ENCODE measurements around the gene ADGRV1.
"Not testable (repeated sequence)": the region's sequence is repeated elsewhere in the genome, so short reads cannot be mapped to it uniquely, and the experiment has no call there.

The ADGRV1 gene

GRCh38 chr5:90682278-90682677, 123.7 kb downstream of the ADGRV1 start:
- no peaks in the 10 kb centered on the region for H3K36me3 Mint-ChIP-seq (ENCODE audit: insufficient read depth)
- H3K27ac Mint-ChIP-seq (ENCODE audit: low read depth): no peak overlapping the region
- H3K4me3 Mint-ChIP-seq: no peak overlapping the region
- no peak for ATAC-seq (replicated peaks; ENCODE audit: extremely low read depth, poor library complexity, severe bottlenecking)
- H3K9me3 Mint-ChIP-seq: no peaks in the 10 kb centered on the region
- no peak for DNase-seq (ENCODE audit: low spot score in 2 of 2)
- no peaks in the 10 kb centered on the region for H3K4me1 Mint-ChIP-seq
- H3K27me3 Mint-ChIP-seq: no peaks in the 10 kb centered on the region

GRCh38 chr5:90685425-90686022, 126.9 kb downstream of the ADGRV1 start:
- Mint-ChIP-seq H3K9me3 (no peaks in the 10 kb centered on the region), H3K4me3 (no peak overlapping the region), H3K36me3 (ENCODE audit: insufficient read depth) (no peaks in the 10 kb centered on the region), H3K27ac (ENCODE audit: low read depth) (no peak overlapping the region), H3K27me3 (no peaks in the 10 kb centered on the region), H3K4me1 (no peaks in the 10 kb centered on the region)
- no peak for DNase-seq (ENCODE audit: low spot score in 2 of 2)
- no peak for ATAC-seq (replicated peaks; ENCODE audit: extremely low read depth, poor library complexity, severe bottlenecking)

DNA sequence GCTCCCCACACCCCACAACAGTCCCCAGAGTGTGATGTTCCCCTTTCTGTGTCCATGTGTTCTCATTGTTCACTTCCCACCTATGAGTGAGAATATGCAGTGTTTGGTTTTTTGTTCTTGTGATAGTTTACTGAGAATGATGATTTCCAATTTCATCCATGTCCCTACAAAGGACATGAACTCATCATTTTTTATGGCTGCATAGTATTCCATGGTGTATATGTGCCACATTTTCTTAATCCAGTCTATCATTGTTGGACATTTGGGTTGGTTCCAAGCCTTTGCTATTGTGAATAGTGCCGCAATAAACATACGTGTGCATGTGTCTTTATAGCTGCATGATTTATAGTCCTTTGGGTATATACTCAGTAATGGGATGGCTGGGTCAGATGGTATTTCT, 127.8 kb downstream of the ADGRV1 start:
- not testable (repeated sequence) for ATAC-seq (replicated peaks; ENCODE audit: extremely low read depth, poor library complexity, severe bottlenecking); H3K9me3 Mint-ChIP-seq; H3K4me3 Mint-ChIP-seq; H3K27me3 Mint-ChIP-seq; H3K27ac Mint-ChIP-seq (ENCODE audit: low read depth); H3K4me1 Mint-ChIP-seq; DNase-seq (ENCODE audit: low spot score in 2 of 2); H3K36me3 Mint-ChIP-seq (ENCODE audit: insufficient read depth)

- H3K27me3 Mint-ChIP-seq; ATAC-seq (replicated peaks; ENCODE audit: extremely low read depth, poor library complexity, severe bottlenecking); H3K4me3 Mint-ChIP-seq; H3K27ac Mint-ChIP-seq (ENCODE audit: low read depth); H3K36me3 Mint-ChIP-seq (ENCODE audit: insufficient read depth); DNase-seq (ENCODE audit: low spot score in 2 of 2); H3K9me3 Mint-ChIP-seq; H3K4me1 Mint-ChIP-seq: not testable (repeated sequence)
Observed at GRCh38 chr5:90687458-90687857, 128.9 kb downstream of the ADGRV1 start.

DNA sequence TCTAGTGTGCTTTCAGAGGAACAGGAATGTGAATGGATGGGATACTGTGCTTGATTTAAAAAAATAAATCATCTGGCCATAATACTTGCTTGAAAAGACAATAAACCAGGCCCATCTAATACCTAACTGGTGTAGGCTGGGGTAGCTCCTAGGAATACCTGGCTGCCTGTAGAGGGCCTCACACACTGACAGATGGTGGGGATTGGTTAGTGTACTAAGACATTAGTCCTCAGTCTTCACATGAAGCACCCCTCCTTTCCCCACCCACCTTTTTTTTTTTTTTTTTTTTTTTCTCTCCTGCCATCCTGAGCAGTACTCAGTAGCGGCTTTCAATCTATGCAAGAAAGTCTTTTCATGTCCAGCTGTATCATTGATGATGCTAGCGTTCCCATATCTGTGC, 130.5 kb downstream of the ADGRV1 start:
- no peak overlapping the region for H3K27ac Mint-ChIP-seq (ENCODE audit: low read depth)
- no peaks in the 10 kb centered on the region for H3K36me3 Mint-ChIP-seq (ENCODE audit: insufficient read depth)
- H3K9me3 Mint-ChIP-seq: no peaks in the 10 kb centered on the region
- DNase-seq (ENCODE audit: low spot score in 2 of 2): no peak
- no peaks in the 10 kb centered on the region for H3K4me1 Mint-ChIP-seq
- H3K4me3 Mint-ChIP-seq: no peak overlapping the region
- no peak for ATAC-seq (replicated peaks; ENCODE audit: extremely low read depth, poor library complexity, severe bottlenecking)
- no peaks in the 10 kb centered on the region for H3K27me3 Mint-ChIP-seq

DNA sequence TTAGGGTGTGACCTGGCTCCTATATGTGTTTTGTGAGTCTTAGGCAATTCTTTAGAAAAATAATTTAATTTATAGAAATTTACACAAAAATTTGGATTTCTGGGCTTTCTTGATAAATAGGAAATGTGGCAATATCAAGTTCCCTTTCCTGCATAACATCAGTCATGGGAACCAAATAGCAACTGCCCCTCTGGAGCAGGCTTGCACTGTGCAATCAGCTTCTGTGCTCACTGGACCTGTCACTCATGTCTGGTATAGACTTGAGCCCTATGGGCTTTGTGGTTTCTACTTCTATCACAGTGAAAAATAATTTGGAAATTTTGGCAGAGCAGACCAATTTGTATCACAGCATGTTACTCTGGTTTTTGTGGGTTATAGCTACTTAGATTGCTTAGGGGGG, 131.7 kb downstream of the ADGRV1 start:
- ATAC-seq (replicated peaks; ENCODE audit: extremely low read depth, poor library complexity, severe bottlenecking): no peak
- Mint-ChIP-seq H3K9me3 (no peaks in the 10 kb centered on the region), H3K4me3 (no peak overlapping the region), H3K27ac (ENCODE audit: low read depth) (no peak overlapping the region), H3K36me3 (ENCODE audit: insufficient read depth) (no peaks in the 10 kb centered on the region), H3K27me3 (no peaks in the 10 kb centered on the region), H3K4me1 (no peaks in the 10 kb centered on the region)
- no peak for DNase-seq (ENCODE audit: low spot score in 2 of 2)

DNA sequence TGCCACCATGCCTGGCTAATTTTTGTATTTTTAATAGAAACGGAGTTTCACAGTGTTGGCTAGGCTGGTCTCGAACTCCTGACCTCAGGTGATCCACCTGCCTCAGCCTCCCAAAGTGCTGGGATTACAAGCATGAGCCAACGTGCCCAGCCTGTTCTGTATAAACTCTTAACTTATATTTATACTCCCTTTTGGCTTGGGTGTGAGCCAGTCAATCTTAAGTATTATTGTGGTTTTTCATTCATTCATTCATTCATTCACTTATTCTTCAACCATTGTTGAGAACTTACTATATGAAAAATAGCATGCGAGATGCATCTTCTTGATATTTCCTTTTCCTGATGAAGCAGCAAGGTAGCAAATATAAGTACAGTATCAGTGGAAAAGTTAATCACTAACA, 132.9 kb downstream of the ADGRV1 start:
- no peak for ATAC-seq (replicated peaks; ENCODE audit: extremely low read depth, poor library complexity, severe bottlenecking)

GRCh38 chr5:90696153-90696552, 137.6 kb downstream of the ADGRV1 start:
- H3K36me3 Mint-ChIP-seq (ENCODE audit: insufficient read depth): peaks cover 1% of the 10 kb centered on the region
- H3K27me3 Mint-ChIP-seq: no peaks in the 10 kb centered on the region
- H3K4me3 Mint-ChIP-seq: no peak overlapping the region
- H3K9me3 Mint-ChIP-seq: no peaks in the 10 kb centered on the region
- ATAC-seq (replicated peaks; ENCODE audit: extremely low read depth, poor library complexity, severe bottlenecking) (no peak), DNase-seq (ENCODE audit: low spot score in 2 of 2) (no peak)
- no peak overlapping the region for H3K27ac Mint-ChIP-seq (ENCODE audit: low read depth)
- no peaks in the 10 kb centered on the region for H3K4me1 Mint-ChIP-seq

More for the DNA sequence above, 132.9 kb downstream of the ADGRV1 start:
- Mint-ChIP-seq H3K9me3 (no peaks in the 10 kb centered on the region), H3K4me3 (no peak overlapping the region), H3K27ac (ENCODE audit: low read depth) (no peak overlapping the region), H3K4me1 (no peaks in the 10 kb centered on the region), H3K36me3 (ENCODE audit: insufficient read depth) (no peaks in the 10 kb centered on the region), H3K27me3 (no peaks in the 10 kb centered on the region)
- DNase-seq (ENCODE audit: low spot score in 2 of 2): no peak

DNA sequence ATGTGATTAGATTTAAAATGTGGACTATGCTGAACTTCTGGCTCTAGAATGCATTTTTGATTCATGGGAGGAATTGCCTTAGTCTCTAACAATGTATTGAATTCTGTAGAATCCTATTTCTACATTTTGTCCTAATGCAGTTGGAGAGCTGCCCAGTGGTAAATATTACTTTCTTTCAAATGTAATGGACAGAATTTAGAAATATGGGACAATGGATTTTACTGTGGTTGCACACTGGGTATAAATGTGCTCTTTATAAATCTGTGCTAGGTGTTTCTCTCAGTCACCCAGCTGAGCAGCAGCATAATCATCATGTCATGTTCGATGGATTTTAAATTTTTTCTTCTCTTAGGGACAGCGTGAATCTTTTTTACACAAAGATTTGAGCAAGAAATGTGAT, 141.7 kb downstream of the ADGRV1 start:
- ATAC-seq (replicated peaks; ENCODE audit: extremely low read depth, poor library complexity, severe bottlenecking): no peak
- peaks cover 1% of the 10 kb centered on the region for H3K36me3 Mint-ChIP-seq (ENCODE audit: insufficient read depth)

GRCh38 chr5:90703932-90704331, 145.3 kb downstream of the ADGRV1 start:
- Mint-ChIP-seq H3K27me3 (peaks cover 12% of the 10 kb centered on the region), H3K27ac (ENCODE audit: low read depth) (no peak overlapping the region)

More for the DNA sequence above, 141.7 kb downstream of the ADGRV1 start:
- no peak for DNase-seq (ENCODE audit: low spot score in 2 of 2)
- no peaks in the 10 kb centered on the region for H3K4me1 Mint-ChIP-seq
- no peak overlapping the region for H3K27ac Mint-ChIP-seq (ENCODE audit: low read depth)
- H3K27me3 Mint-ChIP-seq: no peaks in the 10 kb centered on the region
- H3K4me3 Mint-ChIP-seq: no peak overlapping the region
- no peaks in the 10 kb centered on the region for H3K9me3 Mint-ChIP-seq

DNA sequence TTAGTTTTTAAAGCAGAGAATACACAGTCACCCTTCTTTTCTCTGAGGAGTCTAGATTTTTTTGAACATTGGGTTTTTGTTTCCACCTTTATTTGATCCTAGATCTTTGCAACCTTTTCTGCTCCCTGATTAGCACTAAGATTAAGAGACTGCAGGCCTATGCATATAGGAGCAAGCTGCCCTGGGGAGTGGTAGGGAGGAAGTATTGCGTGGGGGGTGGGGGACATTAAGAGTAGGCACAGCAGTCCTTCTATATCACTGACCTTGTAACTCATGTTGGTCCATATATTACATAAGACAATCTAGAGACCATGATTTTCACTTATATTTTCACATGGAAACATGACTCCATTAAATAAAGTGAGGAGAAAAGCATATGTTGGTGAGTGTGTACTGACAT, 149.1 kb downstream of the ADGRV1 start:
- DNase-seq (ENCODE audit: low spot score in 2 of 2) (no peak), ATAC-seq (replicated peaks; ENCODE audit: extremely low read depth, poor library complexity, severe bottlenecking) (no peak)
- no peaks in the 10 kb centered on the region for H3K9me3 Mint-ChIP-seq
- H3K27ac Mint-ChIP-seq (ENCODE audit: low read depth): no peak overlapping the region
- no peak overlapping the region for H3K4me3 Mint-ChIP-seq
- H3K4me1 Mint-ChIP-seq: no peaks in the 10 kb centered on the region
- H3K36me3 Mint-ChIP-seq (ENCODE audit: insufficient read depth): no peaks in the 10 kb centered on the region
- H3K27me3 Mint-ChIP-seq: peaks cover 12% of the 10 kb centered on the region

More at GRCh38 chr5:90703932-90704331, 145.3 kb downstream of the ADGRV1 start:
- no peak overlapping the region for H3K4me3 Mint-ChIP-seq
- DNase-seq (ENCODE audit: low spot score in 2 of 2): no peak
- no peaks in the 10 kb centered on the region for H3K4me1 Mint-ChIP-seq
- H3K9me3 Mint-ChIP-seq: no peaks in the 10 kb centered on the region
- peaks cover 1% of the 10 kb centered on the region for H3K36me3 Mint-ChIP-seq (ENCODE audit: insufficient read depth)
- no peak for ATAC-seq (replicated peaks; ENCODE audit: extremely low read depth, poor library complexity, severe bottlenecking)

GRCh38 chr5:90709323-90710155, 150.9 kb downstream of the ADGRV1 start:
- Mint-ChIP-seq H3K27ac (ENCODE audit: low read depth) (no peak overlapping the region), H3K4me3 (no peak overlapping the region), H3K36me3 (ENCODE audit: insufficient read depth) (no peaks in the 10 kb centered on the region), H3K27me3 (peaks cover 12% of the 10 kb centered on the region), H3K4me1 (no peaks in the 10 kb centered on the region), H3K9me3 (no peaks in the 10 kb centered on the region)
- DNase-seq (ENCODE audit: low spot score in 2 of 2): no peak
- no peak for ATAC-seq (replicated peaks; ENCODE audit: extremely low read depth, poor library complexity, severe bottlenecking)

DNA sequence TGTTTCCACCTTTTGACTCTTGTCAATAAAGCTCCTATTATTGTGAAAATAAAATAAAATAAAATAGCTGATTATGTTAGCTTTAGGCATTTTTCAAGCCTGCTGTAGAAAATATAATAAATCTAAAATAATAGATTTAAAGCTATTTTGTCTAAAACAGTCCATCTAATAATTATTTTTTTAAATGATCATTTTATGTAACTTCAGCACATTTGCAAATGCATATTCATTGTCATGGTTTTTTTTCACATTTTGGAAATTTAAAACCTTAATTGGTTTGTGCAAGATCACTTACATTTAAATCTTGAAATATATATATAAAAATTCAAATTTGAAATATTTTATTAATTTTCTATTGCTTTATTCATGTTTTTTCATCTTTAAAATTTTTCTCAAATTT, 159.8 kb downstream of the ADGRV1 start:
- no peak overlapping the region for H3K4me3 Mint-ChIP-seq
- ATAC-seq (replicated peaks; ENCODE audit: extremely low read depth, poor library complexity, severe bottlenecking) (no peak), DNase-seq (ENCODE audit: low spot score in 2 of 2) (no peak)
- peaks cover 6% of the 10 kb centered on the region for H3K9me3 Mint-ChIP-seq
- H3K36me3 Mint-ChIP-seq (ENCODE audit: insufficient read depth): peaks cover 2% of the 10 kb centered on the region
- no peaks in the 10 kb centered on the region for H3K27me3 Mint-ChIP-seq
- no peak overlapping the region for H3K27ac Mint-ChIP-seq (ENCODE audit: low read depth)
- no peaks in the 10 kb centered on the region for H3K4me1 Mint-ChIP-seq

All from central memory CD8-positive, alpha-beta T cell (primary cell).